ENCODE measurements around the gene TECPR2.

Gene TECPR2

GRCh38 chr14:102427642-102428041, 64.9 kb downstream of the TECPR2 start:
- Histone ChIP-seq H3K4me3 (ENCODE audit: low read depth, low read length) (no peak overlapping the region), H2AFZ (ENCODE audit: low read length, unreplicated experiment) (no peak overlapping the region), H3K36me3 (ENCODE audit: insufficient read depth, low read length) (peaks cover 4% of the 10 kb centered on the region; the same call in 1 of the 2 replicates), H3K4me1 (ENCODE audit: control insufficient read depth, insufficient read depth, low read length, unreplicated experiment) (no peaks in the 10 kb centered on the region), H3K27me3 (ENCODE audit: insufficient read depth, low read length) (no peaks in the 10 kb centered on the region), H3K27ac (ENCODE audit: low read depth, low read length) (no peak overlapping the region), H3K79me2 (ENCODE audit: control insufficient read depth, insufficient read depth, low read length, unreplicated experiment) (no peaks in the 10 kb centered on the region)

GRCh38 chr14:102430212-102430908, 67.6 kb downstream of the TECPR2 start:
- Histone ChIP-seq H3K4me1 (ENCODE audit: control insufficient read depth, insufficient read depth, low read length, unreplicated experiment) (no peaks in the 10 kb centered on the region), H3K36me3 (ENCODE audit: insufficient read depth, low read length) (peaks cover 7% of the 10 kb centered on the region; the same call in 1 of the 2 replicates), H3K79me2 (ENCODE audit: control insufficient read depth, insufficient read depth, low read length, unreplicated experiment) (no peaks in the 10 kb centered on the region), H2AFZ (ENCODE audit: low read length, unreplicated experiment) (no peak overlapping the region), H3K27ac (ENCODE audit: low read depth, low read length) (no peak overlapping the region), H3K27me3 (ENCODE audit: insufficient read depth, low read length) (no peaks in the 10 kb centered on the region), H3K4me3 (ENCODE audit: low read depth, low read length) (no peak overlapping the region)

- Histone ChIP-seq H3K36me3 (ENCODE audit: insufficient read depth, low read length) (peaks cover 7% of the 10 kb centered on the region; the same call in 1 of the 2 replicates), H3K79me2 (ENCODE audit: control insufficient read depth, insufficient read depth, low read length, unreplicated experiment) (no peaks in the 10 kb centered on the region), H3K4me1 (ENCODE audit: control insufficient read depth, insufficient read depth, low read length, unreplicated experiment) (no peaks in the 10 kb centered on the region), H3K4me3 (ENCODE audit: low read depth, low read length) (no peak overlapping the region), H2AFZ (ENCODE audit: low read length, unreplicated experiment) (no peak overlapping the region), H3K27ac (ENCODE audit: low read depth, low read length) (no peak overlapping the region), H3K27me3 (ENCODE audit: insufficient read depth, low read length) (no peaks in the 10 kb centered on the region)
Measured at GRCh38 chr14:102431751-102432150, 69.0 kb downstream of the TECPR2 start.

GRCh38 chr14:102434647-102435175, 72.0 kb downstream of the TECPR2 start:
- H3K27ac ChIP-seq (ENCODE audit: low read depth, low read length) = no peak overlapping the region
- H3K36me3 ChIP-seq (ENCODE audit: insufficient read depth, low read length) = 0 out of 2 replicates have a peak, but pooled peaks cover 3% of the 10 kb centered on the region
- no peaks in the 10 kb centered on the region for H3K4me1 ChIP-seq (ENCODE audit: control insufficient read depth, insufficient read depth, low read length, unreplicated experiment)
- H3K27me3 ChIP-seq (ENCODE audit: insufficient read depth, low read length) = no peaks in the 10 kb centered on the region
- H3K4me3 ChIP-seq (ENCODE audit: low read depth, low read length) = no peak overlapping the region
- H3K79me2 ChIP-seq (ENCODE audit: control insufficient read depth, insufficient read depth, low read length, unreplicated experiment) = no peaks in the 10 kb centered on the region
- H2AFZ ChIP-seq (ENCODE audit: low read length, unreplicated experiment) = no peak overlapping the region

GRCh38 chr14:102437997-102438915, 75.5 kb downstream of the TECPR2 start:
- Histone ChIP-seq H3K79me2 (ENCODE audit: control insufficient read depth, insufficient read depth, low read length, unreplicated experiment) (no peaks in the 10 kb centered on the region), H3K27me3 (ENCODE audit: insufficient read depth, low read length) (no peaks in the 10 kb centered on the region), H3K27ac (ENCODE audit: low read depth, low read length) (no peak overlapping the region), H3K4me3 (ENCODE audit: low read depth, low read length) (peak overlapping the region; percentile 48), H2AFZ (ENCODE audit: low read length, unreplicated experiment) (peak overlapping the region; percentile 27), H3K36me3 (ENCODE audit: insufficient read depth, low read length) (peaks cover 10% of the 10 kb centered on the region), H3K4me1 (ENCODE audit: control insufficient read depth, insufficient read depth, low read length, unreplicated experiment) (no peaks in the 10 kb centered on the region)

- no peaks in the 10 kb centered on the region for H3K27me3 ChIP-seq (ENCODE audit: insufficient read depth, low read length)
- H2AFZ ChIP-seq (ENCODE audit: low read length, unreplicated experiment) = no peak overlapping the region
- H3K79me2 ChIP-seq (ENCODE audit: control insufficient read depth, insufficient read depth, low read length, unreplicated experiment) = no peaks in the 10 kb centered on the region
- no peak overlapping the region for H3K27ac ChIP-seq (ENCODE audit: low read depth, low read length)
- H3K4me1 ChIP-seq (ENCODE audit: control insufficient read depth, insufficient read depth, low read length, unreplicated experiment) = no peaks in the 10 kb centered on the region
- peaks cover 14% of the 10 kb centered on the region for H3K36me3 ChIP-seq (ENCODE audit: insufficient read depth, low read length)
- H3K4me3 ChIP-seq (ENCODE audit: low read depth, low read length) = no peak overlapping the region
Measured at GRCh38 chr14:102439556-102439955, 76.8 kb downstream of the TECPR2 start.

GRCh38 chr14:102440392-102440791, 77.7 kb downstream of the TECPR2 start:
- Histone ChIP-seq H3K27me3 (ENCODE audit: insufficient read depth, low read length) (no peaks in the 10 kb centered on the region), H3K27ac (ENCODE audit: low read depth, low read length) (no peak overlapping the region), H2AFZ (ENCODE audit: low read length, unreplicated experiment) (no peak overlapping the region), H3K4me1 (ENCODE audit: control insufficient read depth, insufficient read depth, low read length, unreplicated experiment) (no peaks in the 10 kb centered on the region), H3K36me3 (ENCODE audit: insufficient read depth, low read length) (peaks cover 11% of the 10 kb centered on the region), H3K4me3 (ENCODE audit: low read depth, low read length) (no peak overlapping the region), H3K79me2 (ENCODE audit: control insufficient read depth, insufficient read depth, low read length, unreplicated experiment) (no peaks in the 10 kb centered on the region)

- H3K27me3 ChIP-seq (ENCODE audit: insufficient read depth, low read length) = no peaks in the 10 kb centered on the region
- H3K79me2 ChIP-seq (ENCODE audit: control insufficient read depth, insufficient read depth, low read length, unreplicated experiment) = no peaks in the 10 kb centered on the region
- H3K36me3 ChIP-seq (ENCODE audit: insufficient read depth, low read length) = peaks cover 11% of the 10 kb centered on the region
- H3K27ac ChIP-seq (ENCODE audit: low read depth, low read length) = no peak overlapping the region
- no peaks in the 10 kb centered on the region for H3K4me1 ChIP-seq (ENCODE audit: control insufficient read depth, insufficient read depth, low read length, unreplicated experiment)
- H3K4me3 ChIP-seq (ENCODE audit: low read depth, low read length) = no peak overlapping the region
- H2AFZ ChIP-seq (ENCODE audit: low read length, unreplicated experiment) = no peak overlapping the region
Measured at GRCh38 chr14:102442241-102443211, 79.8 kb downstream of the TECPR2 start.

- H3K4me1 ChIP-seq (ENCODE audit: control insufficient read depth, insufficient read depth, low read length, unreplicated experiment) = no peaks in the 10 kb centered on the region
- no peak overlapping the region for H3K4me3 ChIP-seq (ENCODE audit: low read depth, low read length)
- H2AFZ ChIP-seq (ENCODE audit: low read length, unreplicated experiment) = no peak overlapping the region
- H3K79me2 ChIP-seq (ENCODE audit: control insufficient read depth, insufficient read depth, low read length, unreplicated experiment) = no peaks in the 10 kb centered on the region
- H3K36me3 ChIP-seq (ENCODE audit: insufficient read depth, low read length) = peaks cover 11% of the 10 kb centered on the region
- no peak overlapping the region for H3K27ac ChIP-seq (ENCODE audit: low read depth, low read length)
- no peaks in the 10 kb centered on the region for H3K27me3 ChIP-seq (ENCODE audit: insufficient read depth, low read length)
Measured at GRCh38 chr14:102445066-102445465, 82.3 kb downstream of the TECPR2 start.

- Histone ChIP-seq H2AFZ (ENCODE audit: low read length, unreplicated experiment) (no peak overlapping the region), H3K36me3 (ENCODE audit: insufficient read depth, low read length) (peaks cover 11% of the 10 kb centered on the region; the same call in 1 of the 2 replicates), H3K27ac (ENCODE audit: low read depth, low read length) (no peak overlapping the region)
Measured at GRCh38 chr14:102445641-102446040, 82.9 kb downstream of the TECPR2 start.

More at GRCh38 chr14:102445641-102446040, 82.9 kb downstream of the TECPR2 start:
- Histone ChIP-seq H3K27me3 (ENCODE audit: insufficient read depth, low read length) (no peaks in the 10 kb centered on the region), H3K79me2 (ENCODE audit: control insufficient read depth, insufficient read depth, low read length, unreplicated experiment) (no peaks in the 10 kb centered on the region), H3K4me3 (ENCODE audit: low read depth, low read length) (no peak overlapping the region), H3K4me1 (ENCODE audit: control insufficient read depth, insufficient read depth, low read length, unreplicated experiment) (no peaks in the 10 kb centered on the region)
